Breast epithelium (tissue), 4 donors: ENCODE measurements around the gene PRRT4. TPM values are rescaled to one million over a fixed set of nuclear protein-coding genes. Genes with fewer than 3 reads are reported as not detected.

Experiments used
- DNase-seq, 2 donors: peaks; one replicate each; pipeline ENCODE4 v3.0.0-alpha.2; 2019; ENCODE audit warnings: low spot score in 2 of 2
- H3K27ac ChIP-seq, 2 donors: fragments of 200-600 bp; sonication (generic) in 1 of 2; one replicate each; pipeline ENCODE4 v1.5.1; 2016 to 2019; ENCODE audit warnings: mild to moderate bottlenecking in 1 of 2
- H3K27me3 ChIP-seq, 2 donors: fragments of 200-600 bp; sonication (generic) in 1 of 2; one replicate each; pipeline versions ENCODE4 v1.5.1 to v1.6.0; 2017 to 2019; ENCODE audit warnings: control low read depth in 1 of 2, mild to moderate bottlenecking in 1 of 2
- H3K36me3 ChIP-seq: fragments of 200-600 bp; one replicate; pipeline ENCODE4 v1.5.1; 2019
- H3K4me1 ChIP-seq, 2 donors: fragments of 200-600 bp; sonication (generic); one replicate each; pipeline ENCODE4 v1.5.1; 2016 to 2019; ENCODE audit warnings: control low read depth in 1 of 2
- H3K4me3 ChIP-seq, 3 donors: fragments of 200-600 bp; sonication (generic); 1 replicate in 2 of 3; 2 replicates in 1 of 3; pipeline ENCODE4 v1.5.1; 2016 to 2019; ENCODE audit warnings: mild to moderate bottlenecking in 3 of 3, moderate library complexity in 2 of 3
- H3K9me3 ChIP-seq, 2 donors: fragments of 200-600 bp; sonication (generic) in 1 of 2; one replicate each; pipeline ENCODE4 v1.5.1; 2016 to 2019; ENCODE audit warnings: control low read depth in 1 of 2
- CTCF ChIP-seq, 3 donors: fragments of 450-650 bp; IDR thresholded peaks; one replicate each; pipeline ENCODE4 v1.5.1; 2016 to 2017; ENCODE audit warnings: antibody characterized with exemption in 3 of 3, mild to moderate bottlenecking in 3 of 3, moderate library complexity in 3 of 3
- POLR2A ChIP-seq: fragments of 450-650 bp; IDR thresholded peaks from one replicate; pipeline ENCODE4 v1.6.1; 2016; ENCODE audit warnings: antibody characterized with exemption, mild to moderate bottlenecking, moderate library complexity
- POLR2AphosphoS5 ChIP-seq, 3 donors: sonication (generic); formaldehyde crosslinking; IDR thresholded peaks; one replicate each; pipeline ENCODE4 v1.6.1; 2017; ENCODE audit warnings: antibody characterized with exemption in 3 of 3
- intact Hi-C: fragments of 100-400 bp; cut with DNase I; formaldehyde crosslinking; loops from one replicate; pipeline ENCODE4 v1.15.1; 2023; ENCODE audit warnings: low total_unique reads
- total RNA-seq, 3 donors: library from RNA; depleted of rRNA; stranded (reverse); fragments of >200 nt; gene quantifications; one replicate each; pipeline ENCODE4 v1.1.0, GENCODE V29; 2016

PRRT4 gene
- total RNA-seq, 3 donors from 2014 or later: under 0.01 to 3.8 (median 0.44) TPM

GRCh38 chr7:128381161-128381821 is 19.8 kb upstream of the PRRT4 start:
- Histone ChIP-seq H3K27me3 (no peaks in the 10 kb centered on the region), H3K36me3 (no peaks in the 10 kb centered on the region), H3K4me1 (no peaks in the 10 kb centered on the region), H3K9me3 (no peaks in the 10 kb centered on the region), H3K4me3 (no peak overlapping the region), H3K27ac (no peak overlapping the region)
- DNase-seq: no peak
- intact Hi-C loops: no loop called here
- TF ChIP-seq POLR2AphosphoS5 (IDR thresholded peaks at IDR 0.05) (no peak), POLR2A (no peak), CTCF (IDR thresholded peaks at IDR 0.05) (no peak)

GRCh38 chr7:128380483-128381106 is 19.1 kb upstream of the PRRT4 start:
- intact Hi-C loops: no loop called here
- Histone ChIP-seq H3K4me3 (no peak overlapping the region), H3K36me3 (no peaks in the 10 kb centered on the region), H3K27ac (no peak overlapping the region), H3K27me3 (no peaks in the 10 kb centered on the region), H3K4me1 (no peaks in the 10 kb centered on the region), H3K9me3 (no peaks in the 10 kb centered on the region)
- no peak for DNase-seq
- no peak for TF ChIP-seq POLR2A

- H3K27me3 ChIP-seq: no peaks in the 10 kb centered on the region
- intact Hi-C loops: no loop called here
- TF ChIP-seq POLR2AphosphoS5 (IDR thresholded peaks at IDR 0.05): no peak
- no peak for TF ChIP-seq CTCF (IDR thresholded peaks at IDR 0.05)
- TF ChIP-seq POLR2A: no peak
Measured at GRCh38 chr7:128379900-128380479, 18.5 kb upstream of the PRRT4 start.

GRCh38 chr7:128378637-128379036 is 17.1 kb upstream of the PRRT4 start:
- DNase-seq: no peak
- no peaks in the 10 kb centered on the region for H3K9me3 ChIP-seq
- no peak overlapping the region for H3K4me3 ChIP-seq
- H3K36me3 ChIP-seq: no peaks in the 10 kb centered on the region
- intact Hi-C loops: no loop called here
- TF ChIP-seq POLR2AphosphoS5 (IDR thresholded peaks at IDR 0.05) (no peak), CTCF (IDR thresholded peaks at IDR 0.05) (no peak), POLR2A (no peak)
- H3K27me3 ChIP-seq: no peaks in the 10 kb centered on the region
- H3K27ac ChIP-seq: no peak overlapping the region
- no peaks in the 10 kb centered on the region for H3K4me1 ChIP-seq

More at GRCh38 chr7:128379900-128380479, 18.5 kb upstream of the PRRT4 start:
- H3K36me3 ChIP-seq: no peaks in the 10 kb centered on the region
- H3K27ac ChIP-seq: no peak overlapping the region
- no peaks in the 10 kb centered on the region for H3K4me1 ChIP-seq
- H3K9me3 ChIP-seq: no peaks in the 10 kb centered on the region
- H3K4me3 ChIP-seq: no peak overlapping the region
- no peak for DNase-seq

GRCh38 chr7:128376077-128376476 is 14.6 kb upstream of the PRRT4 start:
- H3K36me3 ChIP-seq: no peaks in the 10 kb centered on the region
- no peaks in the 10 kb centered on the region for H3K27me3 ChIP-seq
- no peak overlapping the region for H3K4me3 ChIP-seq
- no peak for TF ChIP-seq CTCF (IDR thresholded peaks at IDR 0.05)
- no peak for TF ChIP-seq POLR2AphosphoS5 (IDR thresholded peaks at IDR 0.05)
- no peak for TF ChIP-seq POLR2A
- no peak overlapping the region for H3K27ac ChIP-seq
- no peaks in the 10 kb centered on the region for H3K9me3 ChIP-seq
- DNase-seq: no peak
- no peaks in the 10 kb centered on the region for H3K4me1 ChIP-seq
- intact Hi-C loops: no loop called here
